NCI-H1694 (cell line): ENCODE measurements around the gene CDCA7L.
"Not testable (repeated sequence)": the region's sequence is repeated elsewhere in the genome, so short reads cannot be mapped to it uniquely, and the experiment has no call there.

ENCODE experiments used
- DNase-seq: peaks from one replicate; lab custom pipeline; 2025; lab: John Stamatoyannopoulos, UW

The CDCA7L gene

GRCh38 chr7:21943436-21943835, 2.3 kb downstream of the CDCA7L start:
- DNase-seq, result no peak

- no peak for DNase-seq
Observed at GRCh38 chr7:21942955-21943354, 2.7 kb downstream of the CDCA7L start.

GRCh38 chr7:21941611-21942141, 4.0 kb downstream of the CDCA7L start:
- no peak for DNase-seq

- no peak for DNase-seq
Observed at GRCh38 chr7:21939858-21940372, 5.8 kb downstream of the CDCA7L start.

- no peak for DNase-seq
Observed at GRCh38 chr7:21939136-21939857, 6.4 kb downstream of the CDCA7L start.

GRCh38 chr7:21938463-21938862, 7.2 kb downstream of the CDCA7L start:
- no peak for DNase-seq

GRCh38 chr7:21934808-21935207, 10.9 kb downstream of the CDCA7L start:
- no peak for DNase-seq

GRCh38 chr7:21933293-21933692, 12.4 kb downstream of the CDCA7L start:
- not testable (repeated sequence) for DNase-seq

GRCh38 chr7:21927693-21928092, 18.0 kb downstream of the CDCA7L start:
- DNase-seq, result no peak

GRCh38 chr7:21926448-21926847, 19.3 kb downstream of the CDCA7L start:
- no peak for DNase-seq

GRCh38 chr7:21923658-21924057, 22.0 kb downstream of the CDCA7L start:
- DNase-seq, result no peak

- no peak for DNase-seq
Observed at GRCh38 chr7:21922605-21923004, 23.1 kb downstream of the CDCA7L start.

- no peak for DNase-seq
Observed at GRCh38 chr7:21920936-21921335, 24.8 kb downstream of the CDCA7L start.

GRCh38 chr7:21918216-21918615, 27.5 kb downstream of the CDCA7L start:
- no peak for DNase-seq

- DNase-seq, result no peak
Observed at GRCh38 chr7:21916629-21917028, 29.1 kb downstream of the CDCA7L start.

- no peak for DNase-seq
Observed at GRCh38 chr7:21916176-21916575, 29.5 kb downstream of the CDCA7L start.

GRCh38 chr7:21915140-21915539, 30.6 kb downstream of the CDCA7L start:
- no peak for DNase-seq

GRCh38 chr7:21914671-21915070, 31.0 kb downstream of the CDCA7L start:
- no peak for DNase-seq

- no peak for DNase-seq
Observed at GRCh38 chr7:21912931-21913780, 32.5 kb downstream of the CDCA7L start.

- no peak for DNase-seq
Observed at GRCh38 chr7:21912305-21912704, 33.4 kb downstream of the CDCA7L start.

GRCh38 chr7:21911341-21911875, 34.3 kb downstream of the CDCA7L start:
- DNase-seq, result no peak

- DNase-seq, result no peak
Observed at GRCh38 chr7:21910253-21910652, 35.4 kb downstream of the CDCA7L start.

GRCh38 chr7:21908746-21909145, 37.0 kb downstream of the CDCA7L start:
- no peak for DNase-seq
